CD4-positive, alpha-beta T cell treated with Interleukin-15 for 1 hour (primary cell): Measurements from ENCODE around the gene PEX3.

Source experiments
- DNase-seq: peaks from one replicate; pipeline ENCODE4 v3.0.0-alpha.2; 2020

Gene PEX3

GRCh38 chr6:143540192-143540591 is 89.6 kb downstream of the PEX3 start:
- DNase-seq, result no peak
